Endothelial cell of umbilical vein (primary cell): ENCODE measurements around the gene DAGLB.

Source experiments
- CTCF ChIP-seq, 2 donors: IDR thresholded peaks; 1 replicate in 1 of 2; 2 replicates in 1 of 2; pipeline ENCODE4 v1.5.1; 2011; ENCODE audit warnings: low read length in 2 of 2, mild to moderate bottlenecking in 2 of 2, moderate library complexity in 2 of 2, control low read depth in 1 of 2, inconsistent platforms in 1 of 2, low read depth in 1 of 2; ENCODE audit not compliant: insufficient read depth in 1 of 2; ENCODE audit errors: extremely low read depth in 1 of 2
- EZH2 ChIP-seq: IDR thresholded peaks from 2 replicates; pipeline ENCODE4 v1.6.1; 2012; ENCODE audit warnings: borderline replicate concordance, low read depth, mild to moderate bottlenecking, moderate library complexity, low read length, inconsistent platforms; ENCODE audit not compliant: severe bottlenecking
- FOS ChIP-seq: IDR thresholded peaks from 2 replicates; pipeline ENCODE4 v1.6.1; 2011; ENCODE audit warnings: mild to moderate bottlenecking, low read length, moderate library complexity, borderline replicate concordance; ENCODE audit not compliant: insufficient read depth
- GATA2 ChIP-seq: IDR thresholded peaks from 2 replicates; pipeline ENCODE4 v1.7.0; 2011; ENCODE audit warnings: low read depth, mild to moderate bottlenecking, moderate library complexity, mixed read lengths, low read length; ENCODE audit not compliant: insufficient read length, insufficient read depth
- MAX ChIP-seq: IDR thresholded peaks from 2 replicates; pipeline ENCODE4 v1.6.1; 2011; ENCODE audit not compliant: insufficient read depth, insufficient read length
- MYC ChIP-seq: IDR thresholded peaks from one replicate; pipeline ENCODE4 v1.6.1; 2011; ENCODE audit warnings: mild to moderate bottlenecking, low read depth, low read length
- POLR2A ChIP-seq: IDR thresholded peaks from 2 replicates; pipeline ENCODE4 v1.6.1; 2012; ENCODE audit warnings: low read depth, mild to moderate bottlenecking, control low read depth, low read length
- POLR2AphosphoS5 ChIP-seq: IDR thresholded peaks from 2 replicates; pipeline ENCODE4 v1.6.1; 2012; ENCODE audit warnings: low read depth, mild to moderate bottlenecking, control low read depth, low read length, moderate library complexity; ENCODE audit not compliant: insufficient read depth

GRCh38 chr7:6460303-6460702 is 12.5 kb upstream of the DAGLB start:
- TF ChIP-seq EZH2 = no peak
- no peak for TF ChIP-seq MYC
- TF ChIP-seq CTCF (IDR thresholded peaks at IDR 0.05; ENCODE audit: extremely low read depth in 1 of 2, insufficient read depth in 1 of 2, low read depth in 1 of 2, low read length in 2 of 2) = no peak
- TF ChIP-seq POLR2AphosphoS5 = no peak
- no peak for TF ChIP-seq POLR2A
- TF ChIP-seq GATA2 = no peak
- TF ChIP-seq MAX = no peak
- no peak for TF ChIP-seq FOS
